ENCODE results near the gene DKK3.

GRCh38 chr11:12050470-12051286 lies 42.3 kb upstream of the DKK3 start:
- no peak for TF ChIP-seq TCF4 (CRISPR knock-in tag; IDR thresholded peaks at IDR 0.05; ENCODE audit: borderline replicate concordance)
- TF ChIP-seq SNAI2 (CRISPR knock-in tag; IDR thresholded peaks at IDR 0.05) = no peak
- no peak for TF ChIP-seq PATZ1 (CRISPR knock-in tag; IDR thresholded peaks at IDR 0.05; ENCODE audit: borderline replicate concordance)
- TF ChIP-seq ZFP30 (CRISPR knock-in tag; IDR thresholded peaks at IDR 0.05) = no peak
- no peak for TF ChIP-seq ZFP3 (CRISPR knock-in tag; IDR thresholded peaks at IDR 0.05)
- TF ChIP-seq CREB5 (CRISPR knock-in tag; IDR thresholded peaks at IDR 0.05; ENCODE audit: low read depth) = no peak
- no peak for TF ChIP-seq ZNF565 (CRISPR knock-in tag; conservative IDR thresholded peaks at IDR 0.05; ENCODE audit: low read depth)
- no peak for TF ChIP-seq ARNTL (CRISPR knock-in tag; IDR thresholded peaks at IDR 0.05; ENCODE audit: borderline replicate concordance, low read depth)
- no peak for TF ChIP-seq ZC3H10 (CRISPR knock-in tag; IDR thresholded peaks at IDR 0.05)
- TF ChIP-seq ZNF8 (CRISPR knock-in tag; IDR thresholded peaks at IDR 0.05) = no peak
- TF ChIP-seq ESRRG (CRISPR knock-in tag; IDR thresholded peaks at IDR 0.05) = no peak
- TF ChIP-seq PPARA (CRISPR knock-in tag; IDR thresholded peaks at IDR 0.05; ENCODE audit: borderline replicate concordance) = no peak

All from SK-N-SH treated with all-trans-retinoic acid at 6 μM for 48 hours (cell line).